ENCODE results near the gene TNFSF13B. TPM values are rescaled to one million over a fixed set of nuclear protein-coding genes. Genes with fewer than 3 reads are reported as not detected.

Gene TNFSF13B, protein sequence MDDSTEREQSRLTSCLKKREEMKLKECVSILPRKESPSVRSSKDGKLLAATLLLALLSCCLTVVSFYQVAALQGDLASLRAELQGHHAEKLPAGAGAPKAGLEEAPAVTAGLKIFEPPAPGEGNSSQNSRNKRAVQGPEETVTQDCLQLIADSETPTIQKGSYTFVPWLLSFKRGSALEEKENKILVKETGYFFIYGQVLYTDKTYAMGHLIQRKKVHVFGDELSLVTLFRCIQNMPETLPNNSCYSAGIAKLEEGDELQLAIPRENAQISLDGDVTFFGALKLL
- total RNA-seq, result 1.2 and 1.4 TPM in 2 replicates
- polyA plus RNA-seq, result 0.08 and 0.18 TPM in 2 replicates
- 0.06 TPM in 1 of 2 replicates, not detected in the other for polyA plus RNA-seq (2011; cell fraction: cytosol; rRNA removed)
- polyA plus RNA-seq (2011; cell fraction: nucleus; rRNA removed), result 2.0 and 4.5 TPM in 2 replicates
- 0.44 TPM in 1 of 2 replicates, not detected in the other for polyA plus RNA-seq (2012)
- 4.4 TPM in 1 of 2 replicates, not detected in the other for polyA minus RNA-seq
- not detected for polyA minus RNA-seq (2011; cell fraction: cytosol; rRNA and poly(A)+ RNA removed)
- polyA minus RNA-seq (2011; cell fraction: nucleus; rRNA and poly(A)+ RNA removed), result 5.0 and 5.2 TPM in 2 replicates
- Bru-seq, nascent RNA, result percentile 42 among the genes with signal in this experiment
- BruChase-seq, experiment 1, labeled RNA remaining after a 6-hour chase, result percentile 64 among the genes with signal in this experiment
- percentile 67 among the genes with signal in this experiment for BruChase-seq, experiment 2, labeled RNA remaining after a 2-hour chase
- long read RNA-seq, partial matches to known transcripts, result 0 of 1 reads
- long read RNA-seq, other reads (novel, unspliced or antisense), result 0 of 1 reads

GRCh38 chr13:108269601-108270328, at the start of gene TNFSF13B:
TNFSF13B (plus strand) TSS chr13:108269718; CDS start chr13:108269896, 178 bp downstream.
- DNase-seq (ENCODE audit: low read depth, low spot score) (peak; percentile 18), FAIRE-seq (no peak)
- Histone ChIP-seq H3K36me3 (ENCODE audit: control insufficient read depth in 2 of 2, extremely low read depth in 1 of 2, insufficient read depth in 2 of 2, low read length in 2 of 2) (no peaks in the 10 kb centered on the region), H3K79me2 (ENCODE audit: control insufficient read depth, insufficient read depth, low read length) (no peaks in the 10 kb centered on the region), H3K4me1 (ENCODE audit: control insufficient read depth, extremely low read depth, insufficient read depth, low read length) (peaks cover 6% of the 10 kb centered on the region), H3K9me3 (replicated peaks; ENCODE audit: control insufficient read depth, insufficient read depth, low read length) (no peaks in the 10 kb centered on the region), H4K20me1 (replicated peaks; ENCODE audit: control insufficient read depth, extremely low read depth, insufficient read depth, low read length) (no peaks in the 10 kb centered on the region), H3K4me2 (ENCODE audit: insufficient read depth, low read length) (peak within 1 kb of the TSS; percentile 37), H3K27ac (ENCODE audit: insufficient read depth, low read depth, low read length) (no peak within 1 kb of the TSS), H3K9ac (replicated peaks; ENCODE audit: extremely low read depth, insufficient read depth, low read length) (no peak within 1 kb of the TSS), H2AFZ (ENCODE audit: low read depth, low read length) (peak within 1 kb of the TSS; percentile 36), H3K27me3 (ENCODE audit: control insufficient read depth in 2 of 2, insufficient read depth in 2 of 2, low read length in 2 of 2) (no peaks in the 10 kb centered on the region), H3K9me1 (replicated peaks; ENCODE audit: control insufficient read depth, extremely low read depth, insufficient read depth, low read length) (no peaks in the 10 kb centered on the region), H3K4me3 (replicated peaks in 1 of 3; ENCODE audit: insufficient read depth in 1 of 3, low read depth in 1 of 3, low read length in 3 of 3) (peak within 1 kb of the TSS in 2 of 3 experiments; percentile 6 to 22)
- ChIA-PET POLR2A (no interaction called here), CTCF (interaction anchor here (1.2 kb wide), 1 partner anchor 100 kb away, joined by 3 read pairs; no protein-coding TSS in a partner anchor)
- no TSS peak for BruUV-seq (replicated peaks)
- TF ChIP-seq POLR2AphosphoS5 (IDR thresholded peaks at IDR 0.05; ENCODE audit: insufficient read depth, low read depth, low read length), result no peak
- no peak for TF ChIP-seq POLR2A (IDR thresholded peaks at IDR 0.05; ENCODE audit: low read depth, low read length)
- peak in 1 of 2 donors; percentile 3 for TF ChIP-seq CTCF (IDR thresholded peaks at IDR 0.05; ENCODE audit: extremely low read depth in 1 of 2, insufficient read depth in 1 of 2, low read depth in 1 of 2, low read length in 2 of 2)
- TF ChIP-seq JUN (IDR thresholded peaks at IDR 0.05; ENCODE audit: borderline replicate concordance, insufficient read depth, insufficient read length, low read depth), result no peak
- no peak for TF ChIP-seq GATA2 (IDR thresholded peaks at IDR 0.05; ENCODE audit: insufficient read depth, insufficient read length, low read depth, low read length)
- TF ChIP-seq EZH2 (IDR thresholded peaks at IDR 0.05; ENCODE audit: borderline replicate concordance, low read depth, low read length, severe bottlenecking), result no peak
- TF ChIP-seq, protein P1, sequence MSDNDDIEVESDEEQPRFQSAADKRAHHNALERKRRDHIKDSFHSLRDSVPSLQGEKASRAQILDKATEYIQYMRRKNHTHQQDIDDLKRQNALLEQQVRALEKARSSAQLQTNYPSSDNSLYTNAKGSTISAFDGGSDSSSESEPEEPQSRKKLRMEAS (IDR thresholded peaks at IDR 0.05; ENCODE audit: insufficient read depth, insufficient read length), result no peak
- dilution Hi-C loops (cut with MboI; ENCODE audit: extremely low pct_ligation_motif_present, low sequenced_read_pairs), result no loop called here
- intact Hi-C loops (cut with micrococcal nuclease), result no loop called here
